Measurements from ENCODE around the gene ABTB2. TPM values are rescaled to one million over a fixed set of nuclear protein-coding genes. Genes with fewer than 3 reads are reported as not detected.

Gene ABTB2
- total RNA-seq, 1 experiment from 2014 or later, result 3.6 TPM

DNA sequence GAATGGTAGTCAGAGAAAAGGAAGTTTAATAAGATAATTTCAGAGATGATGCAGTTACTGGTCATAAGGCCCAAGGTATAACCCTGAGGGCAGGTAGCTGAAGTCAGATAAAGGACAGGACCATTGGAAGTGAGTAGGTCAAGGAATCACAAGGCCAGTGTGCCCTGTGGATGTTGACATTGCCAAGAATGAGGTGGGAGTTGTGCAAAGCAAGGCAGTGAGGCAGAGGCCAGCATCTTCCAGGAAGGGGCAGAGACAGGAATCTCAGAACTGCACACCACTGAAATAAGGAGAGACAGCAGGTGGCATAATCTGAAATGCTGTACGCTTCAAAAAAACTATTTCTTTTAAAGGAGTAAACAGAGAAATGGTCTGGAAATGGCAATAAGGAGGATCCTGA is 61.4 kb downstream of the ABTB2 start:
- CTCF ChIA-PET, result no interaction called here

DNA sequence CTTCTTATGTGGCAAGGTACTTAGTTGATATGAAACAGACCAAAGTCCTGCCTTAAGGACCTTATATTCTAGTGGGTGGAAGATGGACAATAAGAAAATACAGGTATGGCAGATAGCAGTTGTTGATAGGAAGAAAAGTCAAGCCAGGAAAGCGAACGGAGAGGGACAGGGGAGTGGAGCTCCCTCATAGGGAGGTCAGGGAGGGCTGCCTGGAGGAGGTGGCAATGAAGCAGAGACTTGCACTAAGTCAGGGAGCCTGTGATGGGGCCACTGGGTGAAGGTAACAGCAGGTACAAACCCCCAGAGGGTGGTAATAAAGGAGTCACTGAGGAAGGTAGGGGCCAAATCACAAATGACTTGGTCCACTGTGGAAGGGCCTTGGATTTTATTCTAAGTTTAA is 65.3 kb downstream of the ABTB2 start:
- Histone ChIP-seq H3K4me1 (no peaks in the 10 kb centered on the region), H3K36me3 (ENCODE audit: control insufficient read depth, insufficient read depth, low read length) (no peaks in the 10 kb centered on the region), H3K9me3 (no peaks in the 10 kb centered on the region), H3K4me3 (ENCODE audit: low read depth, low read length) (no peak overlapping the region), H3K27me3 (replicated peaks; ENCODE audit: control insufficient read depth, insufficient read depth, low read length) (no peaks in the 10 kb centered on the region)
- H3K4me1 Mint-ChIP-seq (ENCODE audit: low read depth, unreplicated experiment), result no peaks in the 10 kb centered on the region
- ChIA-PET POLR2A (no interaction called here), CTCF (no interaction called here)
- DNase-seq, result no peak
- intact Hi-C loops (cut with micrococcal nuclease; ENCODE audit: unreplicated experiment), result no loop called here
- H3K27me3 Mint-ChIP-seq (ENCODE audit: insufficient read depth, unreplicated experiment), result no peaks in the 10 kb centered on the region
- H3K27ac Mint-ChIP-seq (ENCODE audit: unreplicated experiment), result no peak overlapping the region
- no peaks in the 10 kb centered on the region for H3K9me3 Mint-ChIP-seq (ENCODE audit: unreplicated experiment)
- no peak overlapping the region for H3K4me3 Mint-ChIP-seq (ENCODE audit: unreplicated experiment)
- no peaks in the 10 kb centered on the region for H3K36me3 Mint-ChIP-seq (ENCODE audit: insufficient read depth, unreplicated experiment)
- TF ChIP-seq, protein P1, sequence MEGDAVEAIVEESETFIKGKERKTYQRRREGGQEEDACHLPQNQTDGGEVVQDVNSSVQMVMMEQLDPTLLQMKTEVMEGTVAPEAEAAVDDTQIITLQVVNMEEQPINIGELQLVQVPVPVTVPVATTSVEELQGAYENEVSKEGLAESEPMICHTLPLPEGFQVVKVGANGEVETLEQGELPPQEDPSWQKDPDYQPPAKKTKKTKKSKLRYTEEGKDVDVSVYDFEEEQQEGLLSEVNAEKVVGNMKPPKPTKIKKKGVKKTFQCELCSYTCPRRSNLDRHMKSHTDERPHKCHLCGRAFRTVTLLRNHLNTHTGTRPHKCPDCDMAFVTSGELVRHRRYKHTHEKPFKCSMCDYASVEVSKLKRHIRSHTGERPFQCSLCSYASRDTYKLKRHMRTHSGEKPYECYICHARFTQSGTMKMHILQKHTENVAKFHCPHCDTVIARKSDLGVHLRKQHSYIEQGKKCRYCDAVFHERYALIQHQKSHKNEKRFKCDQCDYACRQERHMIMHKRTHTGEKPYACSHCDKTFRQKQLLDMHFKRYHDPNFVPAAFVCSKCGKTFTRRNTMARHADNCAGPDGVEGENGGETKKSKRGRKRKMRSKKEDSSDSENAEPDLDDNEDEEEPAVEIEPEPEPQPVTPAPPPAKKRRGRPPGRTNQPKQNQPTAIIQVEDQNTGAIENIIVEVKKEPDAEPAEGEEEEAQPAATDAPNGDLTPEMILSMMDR (IDR thresholded peaks at IDR 0.05; ENCODE audit: insufficient read depth in 1 of 2, low read depth in 1 of 2, low read length in 1 of 2, severe bottlenecking in 1 of 2, unreplicated experiment in 1 of 2), result no peak
- BruUV-seq (replicated peaks), result no TSS peak

More for the DNA sequence above, 61.4 kb downstream of the ABTB2 start:
- H3K9me3 ChIP-seq, result no peaks in the 10 kb centered on the region
- intact Hi-C loops (cut with micrococcal nuclease; ENCODE audit: unreplicated experiment), result no loop called here
- no peak overlapping the region for H3K4me3 ChIP-seq (ENCODE audit: low read depth, low read length)
- Mint-ChIP-seq H3K27ac (ENCODE audit: unreplicated experiment) (no peak overlapping the region), H3K27me3 (ENCODE audit: insufficient read depth, unreplicated experiment) (peaks cover 3% of the 10 kb centered on the region), H3K4me1 (ENCODE audit: low read depth, unreplicated experiment) (no peaks in the 10 kb centered on the region), H3K9me3 (ENCODE audit: unreplicated experiment) (no peaks in the 10 kb centered on the region), H3K36me3 (ENCODE audit: insufficient read depth, unreplicated experiment) (no peaks in the 10 kb centered on the region), H3K4me3 (ENCODE audit: unreplicated experiment) (no peak overlapping the region)
- TF ChIP-seq, protein P1 (IDR thresholded peaks at IDR 0.05; ENCODE audit: insufficient read depth in 1 of 2, low read depth in 1 of 2, low read length in 1 of 2, severe bottlenecking in 1 of 2, unreplicated experiment in 1 of 2), result no peak
- no peaks in the 10 kb centered on the region for H3K4me1 ChIP-seq
- no peak for DNase-seq
- POLR2A ChIA-PET, result no interaction called here
- no peaks in the 10 kb centered on the region for H3K36me3 ChIP-seq (ENCODE audit: control insufficient read depth, insufficient read depth, low read length)
- H3K27me3 ChIP-seq (replicated peaks; ENCODE audit: control insufficient read depth, insufficient read depth, low read length), result no peaks in the 10 kb centered on the region
- no TSS peak for BruUV-seq (replicated peaks)

DNA sequence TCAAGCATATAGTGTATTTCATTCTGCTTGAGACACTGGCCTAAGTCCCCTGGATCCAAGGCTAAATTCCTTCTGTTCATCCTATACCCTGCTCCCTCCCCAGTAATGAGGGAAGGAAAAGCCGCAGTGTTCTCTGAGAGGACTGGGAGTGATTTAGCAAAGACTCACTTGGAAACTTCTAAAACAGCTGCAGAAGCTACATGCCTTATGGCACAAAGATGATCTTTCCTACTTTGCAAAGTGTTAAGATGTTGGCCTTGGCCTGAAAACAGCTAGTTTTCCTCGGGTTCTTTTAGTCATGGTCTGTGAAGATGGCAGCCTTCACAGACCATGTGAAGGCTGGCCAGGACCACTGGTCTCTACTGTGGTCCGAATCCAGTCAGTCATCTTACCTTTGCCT is 65.7 kb downstream of the ABTB2 start:
- no peak overlapping the region for H3K27ac Mint-ChIP-seq (ENCODE audit: unreplicated experiment)
- no peak overlapping the region for H3K4me3 Mint-ChIP-seq (ENCODE audit: unreplicated experiment)
- intact Hi-C loops (cut with micrococcal nuclease; ENCODE audit: unreplicated experiment), result no loop called here
- no TSS peak for BruUV-seq (replicated peaks)
- H3K36me3 Mint-ChIP-seq (ENCODE audit: insufficient read depth, unreplicated experiment), result no peaks in the 10 kb centered on the region
- H3K27me3 ChIP-seq (replicated peaks; ENCODE audit: control insufficient read depth, insufficient read depth, low read length), result no peaks in the 10 kb centered on the region
- CTCF ChIA-PET, result no interaction called here
- no peaks in the 10 kb centered on the region for H3K9me3 ChIP-seq
- no peak for DNase-seq
- H3K4me1 ChIP-seq, result no peaks in the 10 kb centered on the region
- no peak overlapping the region for H3K4me3 ChIP-seq (ENCODE audit: low read depth, low read length)
- TF ChIP-seq, protein P1 (IDR thresholded peaks at IDR 0.05; ENCODE audit: insufficient read depth in 1 of 2, low read depth in 1 of 2, low read length in 1 of 2, severe bottlenecking in 1 of 2, unreplicated experiment in 1 of 2), result no peak
- no peaks in the 10 kb centered on the region for H3K27me3 Mint-ChIP-seq (ENCODE audit: insufficient read depth, unreplicated experiment)
- H3K4me1 Mint-ChIP-seq (ENCODE audit: low read depth, unreplicated experiment), result no peaks in the 10 kb centered on the region
- H3K36me3 ChIP-seq (ENCODE audit: control insufficient read depth, insufficient read depth, low read length), result no peaks in the 10 kb centered on the region
- POLR2A ChIA-PET, result no interaction called here
- no peaks in the 10 kb centered on the region for H3K9me3 Mint-ChIP-seq (ENCODE audit: unreplicated experiment)

All from Caco-2 (cell line).